ENCODE data around the gene AMER2.

- TF ChIP-seq CTCF (IDR thresholded peaks at IDR 0.05) (no peak), POLR2AphosphoS5 (IDR thresholded peaks at IDR 0.05) (no peak), POLR2A (IDR thresholded peaks at IDR 0.05) (no peak)
These were observed 45.2 kb upstream of the AMER2 start for GRCh38 chr13:25217023-25217885.

Data from breast epithelium (tissue), 3 donors.